Measurements from ENCODE around the gene ERBB2.
"Not testable (repeated sequence)": the region's sequence is repeated elsewhere in the genome, so short reads cannot be mapped to it uniquely, and the experiment has no call there.

ERBB2 gene

DNA sequence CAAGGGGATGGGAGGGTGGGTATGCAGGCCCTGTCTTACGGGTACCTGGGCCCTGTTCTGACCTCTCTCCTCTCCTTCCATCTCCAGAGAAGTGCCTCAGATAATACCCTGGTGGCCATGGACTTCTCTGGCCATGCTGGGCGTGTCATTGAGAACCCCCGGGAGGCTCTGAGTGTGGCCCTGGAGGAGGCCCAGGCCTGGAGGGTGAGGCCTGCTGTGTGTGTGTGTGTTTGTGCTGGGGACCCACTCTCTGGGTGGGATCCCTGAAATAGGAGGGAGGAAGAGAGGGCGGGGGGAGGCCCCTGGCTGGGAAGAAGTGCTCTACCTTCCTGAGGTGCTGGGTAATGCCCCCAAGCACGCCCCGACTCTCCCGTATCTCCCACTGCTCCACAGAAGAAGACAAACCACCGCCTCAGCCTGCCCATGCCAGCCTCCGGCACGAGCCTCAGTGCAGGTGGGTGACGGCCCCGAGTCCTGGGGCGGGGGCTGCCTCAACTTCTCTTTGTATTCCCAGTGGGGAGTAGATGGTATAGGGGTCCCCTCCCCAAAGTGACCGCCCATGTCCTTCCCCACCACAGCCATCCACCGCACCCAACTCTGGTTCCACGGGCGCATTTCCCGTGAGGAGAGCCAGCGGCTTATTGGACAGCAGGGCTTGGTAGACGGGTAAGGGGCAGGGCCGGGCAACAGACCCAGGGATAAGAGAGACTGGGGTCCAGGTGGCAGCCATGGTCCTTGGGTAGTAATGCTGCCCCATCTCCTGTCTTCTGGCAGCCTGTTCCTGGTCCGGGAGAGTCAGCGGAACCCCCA is 45.7 kb downstream of the ERBB2 start:
- no peak for DNase-seq (ENCODE audit: low read depth in 2 of 2)

DNA sequence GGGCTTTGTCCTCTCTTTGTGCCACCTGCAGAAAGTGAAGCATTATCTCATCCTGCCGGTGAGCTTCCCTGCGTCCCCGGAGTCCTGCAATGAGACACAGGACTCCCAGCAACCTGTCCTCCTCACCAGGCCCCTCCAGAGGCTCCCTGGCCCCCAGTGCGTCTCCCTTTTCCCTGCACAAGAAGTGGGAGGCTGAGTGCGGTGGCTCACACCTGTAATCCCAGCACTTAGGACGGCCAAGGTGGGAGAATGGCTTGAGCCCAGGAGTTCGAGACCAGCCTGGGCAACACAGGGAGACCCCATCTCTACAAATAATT is 46.2 kb downstream of the ERBB2 start:
- DNase-seq (ENCODE audit: low read depth in 2 of 2): no peak

DNA sequence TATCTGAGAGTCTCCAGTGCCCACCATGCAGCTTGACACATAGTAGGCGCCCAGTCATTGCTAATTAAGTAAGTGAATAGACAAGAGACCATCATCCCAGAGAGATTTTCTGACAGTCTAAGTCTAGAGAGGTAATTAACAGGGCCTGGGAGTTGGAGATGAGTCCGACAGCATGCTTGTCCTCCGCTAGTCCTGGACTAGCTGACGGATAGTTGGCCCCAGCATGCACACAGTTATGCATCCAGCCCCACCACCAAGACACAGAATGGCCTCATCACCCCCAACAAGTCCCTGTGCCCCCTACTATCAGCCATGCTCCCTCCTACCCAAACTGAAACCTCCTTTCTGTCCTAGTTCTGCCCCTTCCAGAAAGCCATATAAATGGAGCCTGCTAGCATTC is 47.9 kb downstream of the ERBB2 start:
- no peak for DNase-seq (ENCODE audit: low read depth in 2 of 2)

DNA sequence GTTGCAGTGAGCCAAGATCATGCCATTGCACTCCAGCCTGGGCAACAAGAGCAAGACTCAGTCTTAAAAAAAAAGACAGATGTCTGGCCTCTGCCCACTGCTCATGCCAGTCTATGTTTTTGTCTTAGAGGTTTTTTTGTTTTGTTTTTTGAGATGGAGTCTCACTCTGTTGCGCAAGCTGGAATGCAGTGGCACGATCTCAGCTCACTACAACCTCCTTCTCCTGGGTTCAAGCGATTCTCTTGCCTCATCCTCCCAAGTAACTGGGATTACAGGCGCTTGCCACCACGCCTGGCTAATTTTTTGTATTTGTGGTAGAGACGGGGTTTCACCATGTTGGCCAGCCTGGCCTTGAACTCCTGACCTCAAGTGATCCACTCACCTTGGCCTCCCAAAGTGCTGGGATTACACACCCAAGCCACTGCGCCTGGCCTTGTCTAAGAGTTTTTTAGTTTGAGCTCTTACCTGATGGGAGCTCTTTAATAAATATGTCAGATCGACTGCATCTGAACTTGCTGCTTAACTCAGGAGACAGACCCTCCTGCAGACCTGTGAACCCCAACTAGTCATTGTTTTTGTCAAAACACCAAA is 48.7 kb downstream of the ERBB2 start:
- not testable (repeated sequence) for DNase-seq (ENCODE audit: low read depth in 2 of 2)

DNA sequence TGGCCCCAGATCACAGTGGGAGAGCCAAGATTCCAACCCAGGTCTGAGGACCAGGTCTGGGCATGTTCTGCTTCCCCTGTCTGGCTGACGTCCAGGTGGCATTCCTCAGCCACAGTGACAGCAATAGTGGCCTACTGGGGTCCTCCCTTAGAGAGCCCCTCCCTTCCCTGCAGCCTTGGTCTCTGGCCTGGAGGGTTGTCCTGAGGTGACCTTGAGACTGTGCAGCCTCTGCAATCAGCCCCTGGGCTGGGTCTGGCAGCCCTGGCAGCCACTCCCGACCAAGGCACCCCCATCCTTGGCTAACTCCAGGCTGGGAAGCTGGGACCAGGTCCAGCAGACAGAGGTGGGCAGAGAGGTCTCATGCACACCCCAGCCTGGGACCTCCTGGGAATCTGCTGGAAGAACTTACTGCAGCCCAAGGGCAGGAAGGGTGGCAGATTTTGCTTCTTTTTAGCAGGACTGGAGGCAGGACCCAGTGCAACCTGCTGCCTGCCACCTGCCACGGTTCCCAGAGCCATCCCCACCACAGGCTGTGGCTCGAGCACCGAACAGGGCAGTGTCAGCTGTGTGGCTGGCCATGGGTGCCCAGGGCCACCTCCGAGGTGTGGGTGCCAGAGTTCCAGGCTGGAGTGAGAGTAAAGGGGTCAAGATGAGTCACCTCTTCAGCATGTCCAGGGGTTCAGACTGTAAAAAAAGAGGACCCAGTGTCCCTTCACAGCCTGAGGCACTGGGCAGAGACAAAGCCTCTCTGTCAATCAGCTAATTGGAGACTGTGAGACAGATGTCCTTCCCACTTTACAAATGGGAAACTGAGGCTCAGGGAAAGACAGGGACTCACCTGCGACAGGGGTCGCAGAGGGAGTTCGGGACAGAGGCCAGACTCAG is 50.5 kb downstream of the ERBB2 start:
- no peak for DNase-seq (ENCODE audit: low read depth in 2 of 2)

DNA sequence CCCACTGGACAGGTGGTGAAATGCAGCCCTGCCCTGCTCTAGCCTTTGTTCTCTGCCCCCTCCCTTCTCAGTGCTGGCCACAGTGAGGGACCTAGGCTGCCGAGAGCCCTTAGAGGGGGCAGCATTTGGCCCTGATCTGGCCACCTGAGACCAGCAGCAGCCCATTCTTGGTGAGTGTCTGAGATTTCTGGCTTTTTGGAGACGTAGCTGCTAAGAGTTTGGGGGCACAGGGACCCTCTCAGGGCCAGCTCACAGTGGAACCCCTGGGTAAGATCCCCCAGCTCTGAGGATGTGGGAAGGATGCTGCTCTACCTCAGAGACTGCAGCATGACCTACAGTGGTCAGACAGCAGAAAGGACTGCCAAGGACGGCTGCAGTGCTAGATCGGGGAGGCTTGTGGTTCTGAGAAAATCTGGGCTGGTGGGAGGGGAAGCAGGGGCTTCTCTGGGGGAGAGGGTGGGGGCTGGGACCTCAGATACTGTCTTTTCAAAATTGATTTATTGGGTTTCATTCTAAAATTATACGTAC is 51.2 kb downstream of the ERBB2 start:
- DNase-seq (ENCODE audit: low read depth in 2 of 2): no peak

DNA sequence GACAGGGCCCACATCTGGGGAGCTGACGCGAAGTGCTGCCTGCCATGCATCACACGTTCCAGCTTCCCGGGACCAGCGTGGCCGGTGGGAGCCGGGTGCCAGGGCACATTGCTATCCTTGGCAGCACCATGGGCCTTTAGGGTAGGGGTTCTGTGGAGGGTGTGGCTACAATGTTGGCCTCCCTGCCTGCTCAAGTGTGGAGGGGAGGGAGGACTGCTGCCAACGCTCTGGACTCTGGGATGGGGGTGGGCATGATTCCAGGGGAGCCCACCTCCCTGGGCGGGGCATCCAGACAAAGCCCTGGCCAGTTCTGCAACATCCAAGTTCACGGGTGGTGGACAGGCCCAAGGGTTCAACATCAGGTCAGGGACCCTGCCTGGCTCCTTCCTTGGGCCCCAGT is 51.8 kb downstream of the ERBB2 start:
- DNase-seq (ENCODE audit: low read depth in 2 of 2): no peak

DNA sequence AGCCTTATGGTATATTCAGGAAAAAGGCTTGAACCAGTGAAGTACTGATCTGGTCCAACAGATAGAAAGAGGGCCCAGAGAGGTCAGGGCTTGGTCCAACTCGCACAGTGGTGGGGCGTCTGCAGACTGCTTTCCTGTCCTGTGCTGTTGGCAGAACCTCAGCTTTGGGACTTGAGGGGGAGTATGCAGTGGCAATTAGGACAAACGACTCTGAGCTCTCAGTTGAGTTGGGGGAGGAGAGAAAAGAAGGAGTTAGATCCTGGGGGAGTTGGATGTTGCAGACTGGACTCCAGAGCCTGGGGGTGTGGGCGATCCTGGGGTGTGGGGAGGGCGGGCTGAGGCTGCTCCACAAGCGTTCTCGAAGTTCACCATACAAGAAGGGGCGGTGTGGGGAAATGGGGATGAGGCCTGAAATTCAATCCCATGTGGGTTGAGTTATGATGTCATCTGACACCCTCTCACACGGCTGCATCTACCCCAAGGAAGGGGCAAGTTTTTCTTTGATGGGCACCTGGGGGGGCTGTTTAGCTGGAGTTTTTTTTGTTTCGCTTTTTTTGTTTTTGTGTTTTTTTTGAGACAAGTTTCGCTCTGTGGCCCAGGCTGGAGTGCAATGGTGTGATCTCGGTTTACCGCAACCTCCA is 52.5 kb downstream of the ERBB2 start:
- DNase-seq (ENCODE audit: low read depth in 2 of 2): no peak

DNA sequence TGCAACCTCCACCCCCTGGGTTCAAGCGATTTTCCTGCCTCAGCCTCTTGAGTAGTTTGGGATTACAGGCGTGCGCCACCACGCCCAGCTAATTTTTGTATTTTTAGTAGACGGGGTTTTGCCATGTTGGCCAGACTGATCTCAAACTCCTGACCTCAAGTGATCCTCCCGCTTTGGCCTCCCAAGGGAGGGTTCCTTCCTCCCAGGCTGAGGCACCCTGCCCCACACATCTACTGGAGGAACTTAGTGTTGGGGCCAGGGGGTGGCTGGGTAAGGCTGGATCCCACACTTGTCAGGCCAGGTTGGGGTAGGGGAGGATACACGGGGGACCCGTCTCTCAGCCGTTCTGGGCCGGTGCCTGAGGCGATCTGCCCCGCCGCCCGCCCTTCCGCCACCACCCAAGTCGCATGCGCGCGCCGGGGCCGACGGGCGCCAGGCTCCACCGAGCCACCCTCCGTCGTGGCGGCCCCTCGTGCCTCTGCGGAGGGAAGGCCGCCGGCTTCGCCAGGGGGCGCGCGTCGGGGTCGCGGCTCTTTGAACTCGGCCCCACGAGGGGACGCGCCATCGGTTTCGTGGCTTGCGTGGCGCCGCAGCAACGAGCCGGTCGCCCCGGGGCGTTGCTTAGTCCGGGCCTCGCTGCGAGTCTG is 53.8 kb downstream of the ERBB2 start:
- DNase-seq (ENCODE audit: low read depth in 2 of 2): no peak

DNA sequence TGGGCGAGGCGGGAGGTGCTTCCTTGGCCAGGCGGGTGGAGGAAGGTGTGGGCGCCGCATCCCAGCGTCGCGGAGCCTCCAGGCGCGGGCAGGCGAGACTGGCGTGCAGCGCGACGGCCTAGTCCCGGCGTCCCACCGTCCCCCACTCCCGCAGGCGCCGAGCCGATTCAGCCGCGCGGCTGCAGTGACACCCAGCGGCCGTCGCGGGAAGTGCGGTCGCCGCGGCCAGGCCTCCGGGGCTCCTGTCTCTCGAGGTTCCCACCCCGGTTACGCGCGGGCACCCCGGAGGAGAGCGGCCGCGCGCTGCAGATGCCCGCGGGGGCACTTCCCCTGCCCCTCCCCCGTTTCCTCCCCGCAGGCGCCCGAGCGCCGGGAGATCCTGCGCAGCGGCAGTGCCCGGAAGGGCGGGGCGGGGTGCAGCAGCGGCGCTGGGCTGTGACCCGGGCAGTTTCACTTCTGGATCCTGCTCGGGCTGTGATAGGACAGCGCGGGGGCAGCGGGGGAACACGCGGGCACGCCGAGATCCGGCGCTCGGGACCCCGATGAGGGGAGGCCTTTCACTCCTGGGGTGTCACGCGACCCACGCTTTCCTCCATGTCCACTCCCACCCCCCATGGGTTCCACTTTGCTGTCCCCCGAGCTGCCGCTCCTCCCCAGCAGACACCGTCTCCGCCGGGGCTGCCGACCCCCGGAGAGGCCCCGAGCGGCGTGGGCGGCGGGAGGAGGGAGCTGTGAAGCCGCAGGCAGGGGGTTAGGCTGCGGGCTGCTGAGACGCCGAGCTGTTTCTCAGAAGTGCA is 54.5 kb downstream of the ERBB2 start:
- DNase-seq (ENCODE audit: low read depth in 2 of 2): peak; percentile 52 to 55

DNA sequence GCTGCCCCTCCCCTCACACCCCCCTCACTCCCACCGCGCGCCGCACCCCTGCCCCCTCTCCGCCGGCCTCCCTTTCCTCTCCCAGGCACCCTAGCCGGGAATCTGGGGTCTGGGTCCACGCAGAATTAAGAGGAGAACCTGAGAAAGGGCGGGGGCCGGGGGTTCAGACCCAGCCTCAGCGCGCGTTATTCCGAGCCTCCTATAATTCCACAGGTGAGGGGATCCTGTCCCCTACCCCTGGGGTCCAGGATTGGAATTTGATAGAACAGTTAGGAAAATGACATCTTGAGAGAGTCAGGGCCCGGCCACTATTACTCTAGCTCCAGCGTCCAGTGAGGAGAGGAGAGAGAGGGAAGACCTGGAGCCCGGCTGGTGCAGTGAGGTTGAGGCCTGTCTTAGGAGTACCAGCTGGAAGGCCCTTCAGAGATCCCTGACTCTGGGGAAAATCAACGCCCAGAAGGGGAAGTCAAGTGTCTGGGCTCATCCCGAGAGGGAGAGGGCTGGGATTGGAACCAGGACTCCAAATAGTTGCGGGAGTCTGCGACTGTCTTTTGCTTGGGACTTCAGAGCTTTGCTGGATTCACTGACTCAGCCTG is 55.2 kb downstream of the ERBB2 start:
- no peak for DNase-seq (ENCODE audit: low read depth in 2 of 2)

DNA sequence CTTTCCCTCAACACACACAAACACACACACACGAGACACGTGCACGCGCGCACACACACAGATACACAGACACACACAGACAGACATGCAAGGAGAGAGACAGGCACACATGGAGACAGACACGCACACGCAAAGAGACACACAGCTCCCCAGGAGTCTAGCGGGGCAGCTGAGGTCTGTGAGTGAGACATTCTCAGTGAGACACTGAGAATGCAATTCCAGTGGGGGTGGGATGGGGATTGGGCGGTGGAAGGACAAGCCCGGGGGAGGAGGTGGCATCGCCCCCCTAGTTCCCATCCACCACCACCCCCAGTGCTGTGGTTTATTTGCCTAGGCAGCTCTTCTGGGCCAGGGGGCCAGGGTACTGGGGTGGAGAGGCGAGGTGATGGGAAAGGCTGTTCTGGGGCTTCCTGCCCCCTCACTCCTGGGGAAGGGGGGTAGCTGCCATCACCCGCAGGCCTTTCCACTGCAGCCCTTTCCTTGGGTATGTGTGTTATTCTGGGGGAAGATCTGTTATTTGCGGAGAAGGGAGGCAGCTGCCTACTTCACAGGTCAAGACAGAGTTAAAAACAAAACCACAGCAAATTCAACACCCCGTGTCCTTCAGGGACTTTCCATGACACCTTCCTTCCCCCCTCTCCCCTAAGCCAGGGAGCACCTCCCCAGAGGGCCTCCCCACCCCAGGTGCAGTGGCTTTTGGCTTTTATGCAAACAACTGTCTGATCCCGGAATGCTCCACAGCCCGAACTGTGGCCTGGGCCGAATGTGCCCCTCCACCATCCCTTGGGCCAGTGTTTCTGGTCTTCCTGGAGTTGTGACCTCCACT is 55.9 kb downstream of the ERBB2 start:
- DNase-seq (ENCODE audit: low read depth in 2 of 2): no peak

DNA sequence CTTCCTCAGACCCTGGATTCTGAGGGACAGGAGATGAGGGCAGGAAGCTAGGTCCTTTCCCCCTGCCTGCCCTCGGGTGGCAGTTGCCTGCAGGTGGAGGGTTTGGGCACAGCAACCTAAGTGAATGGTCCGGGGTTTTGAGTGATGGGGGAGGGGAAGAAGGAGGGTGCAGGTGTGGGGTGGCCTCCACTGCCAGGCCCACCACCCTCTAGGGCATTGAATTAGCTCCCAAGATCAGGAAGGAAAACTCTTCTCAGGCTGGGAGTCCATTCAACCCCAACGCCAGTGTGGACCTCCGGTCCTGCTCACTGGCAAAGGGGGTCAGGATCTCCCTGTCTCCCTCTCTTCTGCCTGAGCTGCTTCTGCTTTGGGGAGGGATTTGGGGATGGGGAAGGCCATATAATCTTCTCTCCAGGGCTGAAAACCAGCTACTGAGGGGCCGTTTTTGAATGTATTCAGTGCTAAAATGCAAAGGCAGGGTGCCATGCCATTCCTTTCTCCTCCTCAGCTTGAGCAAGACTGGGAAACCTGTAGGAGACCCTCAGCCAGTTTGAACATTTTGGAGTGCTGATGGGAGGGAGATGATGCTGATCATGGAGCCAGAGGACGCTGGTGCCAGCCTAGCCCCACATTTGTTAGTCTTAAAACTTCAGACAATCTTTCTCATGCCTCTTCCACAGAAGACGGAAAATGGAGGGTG is 56.7 kb downstream of the ERBB2 start:
- no peak for DNase-seq (ENCODE audit: low read depth in 2 of 2)

DNA sequence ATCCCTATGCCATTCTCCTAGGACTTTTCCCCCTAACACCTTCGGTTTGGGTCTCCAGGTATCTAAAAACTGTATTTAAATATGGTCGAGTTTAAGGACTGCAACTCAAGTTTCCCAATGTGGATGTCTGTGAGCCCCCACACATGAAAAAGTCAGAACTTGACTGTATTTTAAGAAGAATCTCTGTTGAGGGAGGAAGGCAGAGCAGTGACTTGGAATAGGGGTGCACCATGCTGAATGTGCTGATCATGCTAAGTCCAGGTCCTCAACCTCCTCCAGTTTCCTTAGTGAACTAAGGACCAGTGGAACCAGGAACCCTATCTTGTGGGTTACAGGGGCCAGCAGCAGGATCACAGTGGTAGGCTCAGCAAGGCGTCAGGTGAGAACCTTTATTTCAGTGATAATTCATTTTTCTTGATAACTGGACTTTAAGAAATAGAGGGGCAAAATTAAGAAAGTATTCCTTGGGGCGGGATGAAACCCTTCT is 57.4 kb downstream of the ERBB2 start:
- DNase-seq (ENCODE audit: low read depth in 2 of 2): no peak

DNA sequence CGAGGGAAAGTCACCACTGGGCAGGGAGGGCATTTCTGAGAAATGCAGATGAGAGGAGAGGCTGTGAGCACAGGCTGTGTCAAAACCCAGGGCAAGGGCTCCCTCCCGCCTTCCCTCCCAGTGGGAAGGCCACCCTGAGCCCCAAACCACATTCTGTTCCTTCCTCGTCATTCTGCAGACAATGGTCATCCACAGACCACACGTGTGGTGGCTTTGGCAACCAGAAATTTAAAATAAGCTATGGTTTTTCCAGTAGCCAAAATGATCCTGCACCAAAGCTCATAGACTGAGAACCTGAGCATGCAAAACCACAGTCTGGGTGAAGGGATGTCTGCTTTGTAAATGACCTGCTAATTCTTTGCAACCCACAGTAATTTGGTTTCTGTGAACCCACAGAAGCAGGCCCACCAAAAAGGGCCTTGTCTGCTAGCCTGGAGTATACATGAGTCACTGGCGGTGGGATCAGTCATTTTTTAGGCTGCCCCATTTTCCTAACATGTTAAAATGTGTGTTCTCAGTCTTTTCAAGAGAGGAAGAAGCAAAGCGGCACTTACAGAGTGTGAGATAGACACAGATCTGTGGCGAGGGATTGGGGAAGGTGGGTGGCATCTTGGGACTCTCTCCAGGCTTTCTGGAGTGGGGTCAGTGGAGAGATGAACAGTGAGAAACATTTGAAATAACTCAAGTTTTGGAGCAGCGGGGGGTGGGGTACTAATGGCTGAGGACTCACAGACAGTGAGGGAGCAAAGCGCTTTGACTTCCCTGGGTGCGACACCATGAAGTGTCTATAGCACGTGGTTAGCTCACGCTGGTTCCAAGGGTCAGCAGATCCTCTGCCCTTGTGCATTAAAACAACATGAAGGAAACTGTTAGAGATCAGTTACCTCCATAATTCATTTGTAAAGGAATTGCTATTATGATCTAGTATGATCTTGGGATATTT is 58.3 kb downstream of the ERBB2 start:
- DNase-seq (ENCODE audit: low read depth in 2 of 2): no peak

DNA sequence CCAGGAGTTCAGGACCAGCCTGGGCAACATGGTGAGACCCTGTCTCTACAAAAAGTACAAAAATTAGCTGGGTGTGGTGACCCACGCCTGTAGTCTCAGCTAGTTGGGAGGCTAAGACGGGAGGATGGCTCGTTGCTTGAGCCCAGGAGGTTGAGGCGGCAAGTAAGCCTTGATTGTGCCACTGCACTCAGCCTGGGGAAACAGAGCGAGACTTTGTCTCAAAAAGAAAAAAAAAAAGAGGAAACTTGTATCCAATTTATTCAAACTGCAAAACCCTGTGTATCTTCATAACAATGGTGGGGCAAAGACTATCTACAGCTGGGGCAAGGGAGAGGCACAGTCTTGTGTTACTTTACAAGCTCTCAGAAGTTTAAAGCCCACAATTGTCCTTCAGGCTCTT is 59.3 kb downstream of the ERBB2 start:
- no peak for DNase-seq (ENCODE audit: low read depth in 2 of 2)

DNA sequence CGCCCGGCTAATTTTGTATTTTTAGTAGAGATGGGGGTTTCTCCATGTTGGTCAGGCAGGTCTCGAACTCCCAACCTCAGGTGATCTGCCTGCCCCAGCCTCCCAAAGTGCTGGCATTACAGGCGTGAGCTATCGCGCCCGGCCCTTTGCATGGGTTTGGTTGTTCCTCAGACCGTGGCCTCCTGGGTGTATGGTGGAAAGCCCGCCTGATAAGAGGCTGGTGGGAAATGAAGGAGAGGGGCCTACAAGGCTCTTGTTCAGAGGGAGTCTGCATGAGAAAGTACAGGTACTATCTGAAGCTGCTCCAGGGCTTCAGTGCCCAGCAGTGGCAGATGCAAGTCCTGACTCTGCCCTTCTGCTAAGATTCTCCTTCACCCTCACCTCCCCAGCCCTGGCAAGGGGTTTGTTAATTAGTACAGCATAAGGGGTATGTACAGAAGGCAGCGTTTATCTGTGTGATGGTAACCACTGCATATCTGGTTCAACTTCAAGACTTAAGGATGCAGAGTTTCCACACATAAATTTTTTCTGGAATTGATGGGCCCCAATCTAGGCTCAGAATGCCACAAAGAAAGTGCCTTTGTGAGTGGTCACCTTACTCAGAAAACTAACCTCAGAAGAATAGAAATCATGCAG is 62.1 kb downstream of the ERBB2 start:
- DNase-seq (ENCODE audit: low read depth in 2 of 2): no peak

Data from fibroblast of skin of left quadriceps (primary cell).